HG03457 (cell line): ENCODE results near the gene ERBB3.
A peak's percentile ranks its signal among the peaks of the same experiment; 100 is the strongest.

ENCODE experiments used
- ATAC-seq: cut with Tn5 transposase; IDR thresholded peaks from one replicate; pipeline ENCODE4 v1.9.1; 2021; ENCODE audit warnings: moderate number of reproducible peaks; ENCODE audit not compliant: unreplicated experiment

Gene ERBB3

GRCh38 chr12:56078931-56079722, 838 bp upstream of the ERBB3 start:
- ATAC-seq, result no peak

GRCh38 chr12:56080556-56081138, 682 bp downstream of the ERBB3 start:
- no peak for ATAC-seq

- no peak for ATAC-seq
Measured at GRCh38 chr12:56081393-56082347, 1.7 kb downstream of the ERBB3 start.

- ATAC-seq, result no peak
Measured at GRCh38 chr12:56082382-56082781, 2.4 kb downstream of the ERBB3 start.

GRCh38 chr12:56082967-56083366, 3.0 kb downstream of the ERBB3 start:
- ATAC-seq, result no peak

- no peak for ATAC-seq
Measured at GRCh38 chr12:56084958-56085543, 5.1 kb downstream of the ERBB3 start.

GRCh38 chr12:56086096-56086495, 6.1 kb downstream of the ERBB3 start:
- no peak for ATAC-seq

- no peak for ATAC-seq
Measured at GRCh38 chr12:56086608-56087007, 6.6 kb downstream of the ERBB3 start.

- no peak for ATAC-seq
Measured at GRCh38 chr12:56087220-56087619, 7.3 kb downstream of the ERBB3 start.

- ATAC-seq, result no peak
Measured at GRCh38 chr12:56097738-56098137, 17.8 kb downstream of the ERBB3 start.

GRCh38 chr12:56098592-56098991, 18.6 kb downstream of the ERBB3 start:
- ATAC-seq, result no peak

GRCh38 chr12:56099787-56100186, 19.8 kb downstream of the ERBB3 start:
- ATAC-seq, result no peak

GRCh38 chr12:56101045-56101444, 21.1 kb downstream of the ERBB3 start:
- ATAC-seq, result no peak

- no peak for ATAC-seq
Measured at GRCh38 chr12:56102683-56103065, 22.7 kb downstream of the ERBB3 start.

- no peak for ATAC-seq
Measured at GRCh38 chr12:56103066-56103711, 23.2 kb downstream of the ERBB3 start.

- peak; percentile 3 for ATAC-seq
Measured at GRCh38 chr12:56103823-56104108, 23.8 kb downstream of the ERBB3 start.

GRCh38 chr12:56104109-56104814, 24.3 kb downstream of the ERBB3 start, which contains the start of gene PA2G4:
TSS of gene PA2G4 (plus strand) at chr12:56104559. CDS start at chr12:56104738, 179 bp downstream.
- peak; percentile 88 for ATAC-seq

- peak; percentile 19 for ATAC-seq
Measured at GRCh38 chr12:56104815-56105608, 25.0 kb downstream of the ERBB3 start.

GRCh38 chr12:56105609-56105902, 25.6 kb downstream of the ERBB3 start:
- no peak for ATAC-seq

- ATAC-seq, result no peak
Measured at GRCh38 chr12:56107242-56107641, 27.3 kb downstream of the ERBB3 start.
